Measurements from ENCODE around the gene FNDC5. TPM values are rescaled to one million over a fixed set of nuclear protein-coding genes. Genes with fewer than 3 reads are reported as not detected.

The FNDC5 gene
- total and polyA plus RNA-seq, 2 donors from 2014 or later, result 0.35 to 4.2 TPM

DNA sequence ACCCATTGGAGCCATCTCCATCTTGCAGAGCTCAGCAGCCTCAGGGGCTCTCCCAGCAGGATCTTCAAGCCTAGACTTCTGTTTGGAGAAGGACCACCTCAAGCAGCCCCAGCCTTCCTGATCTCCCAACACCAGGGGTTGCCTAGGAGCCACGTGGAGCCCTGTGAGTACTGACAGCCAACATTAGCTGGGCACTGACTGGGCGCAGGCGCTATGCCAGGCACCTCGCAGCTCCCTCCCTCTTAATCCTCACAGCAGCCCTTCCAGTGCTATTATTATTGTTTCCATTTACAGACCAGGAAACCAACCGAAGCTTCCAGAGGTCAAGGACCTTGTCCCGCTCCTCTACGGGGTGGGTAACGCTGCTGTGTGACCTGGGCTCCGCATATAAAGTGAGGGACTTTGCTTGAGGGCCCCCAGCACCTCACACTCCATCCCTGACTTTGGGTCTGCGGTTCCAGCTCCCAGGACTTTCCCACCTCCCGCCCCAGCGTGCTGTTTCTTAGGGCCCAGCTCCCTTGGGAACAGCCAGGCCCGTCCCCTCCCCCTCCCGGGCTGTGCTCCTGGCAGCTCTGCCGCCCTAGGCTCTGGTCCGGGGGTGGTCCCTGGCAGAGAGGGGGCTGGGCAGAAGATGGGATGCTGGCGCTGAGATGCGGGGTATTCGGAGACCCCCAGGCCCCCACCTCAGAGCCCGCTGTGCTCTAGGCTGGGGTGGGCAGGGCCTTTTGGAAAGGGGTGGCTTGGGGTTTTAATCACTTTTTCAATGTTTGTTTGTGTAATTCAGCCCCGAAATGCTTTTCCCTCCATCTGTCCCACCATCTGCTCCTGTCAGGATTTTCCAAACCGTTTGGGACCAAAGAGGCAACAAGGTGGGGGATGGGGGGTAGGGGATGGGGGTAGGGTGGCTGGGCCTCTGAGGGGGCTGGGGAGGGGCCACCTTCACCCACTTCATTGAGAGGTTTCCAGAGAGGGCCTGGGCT lies 11.4 kb upstream of the FNDC5 start:
- TF ChIP-seq CTCF (IDR thresholded peaks at IDR 0.05; ENCODE audit: borderline replicate concordance, extremely low read depth, insufficient read depth), result no peak
- H3K27ac ChIP-seq (ENCODE audit: low read depth in 2 of 2, low read length in 2 of 2), result no peak overlapping the region
- peaks cover 6% of the 10 kb centered on the region for H3K27me3 ChIP-seq (ENCODE audit: control insufficient read depth, insufficient read depth, low read length)
- H3K4me3 ChIP-seq (ENCODE audit: low read length in 3 of 3), result no peak overlapping the region
- H3K4me1 ChIP-seq (ENCODE audit: control insufficient read depth in 2 of 3, insufficient read depth in 2 of 3, low read depth in 1 of 3, low read length in 3 of 3), result no peaks in the 10 kb centered on the region
- FAIRE-seq (no peak), DNase-seq (no peak)
- H3K9ac ChIP-seq (ENCODE audit: low read length in 3 of 3), result no peak overlapping the region
- no peaks in the 10 kb centered on the region for H3K36me3 ChIP-seq (ENCODE audit: control insufficient read depth in 2 of 3, insufficient read depth in 3 of 3, low read length in 3 of 3)
- intact Hi-C loops (cut with DNase I), result no loop called here
- no peaks in the 10 kb centered on the region for H3K9me3 ChIP-seq (ENCODE audit: control insufficient read depth in 2 of 3, insufficient read depth in 1 of 3, low read length in 3 of 3)

GRCh38 chr1:32881291-32881690 lies 10.6 kb upstream of the FNDC5 start:
- peaks cover 3% of the 10 kb centered on the region for H3K27me3 ChIP-seq (ENCODE audit: control insufficient read depth, insufficient read depth, low read length)
- H3K27ac ChIP-seq (ENCODE audit: low read depth in 2 of 2, low read length in 2 of 2), result no peak overlapping the region
- intact Hi-C loops (cut with DNase I), result no loop called here
- H3K4me1 ChIP-seq (ENCODE audit: control insufficient read depth in 2 of 3, insufficient read depth in 2 of 3, low read depth in 1 of 3, low read length in 3 of 3), result no peaks in the 10 kb centered on the region
- H3K9ac ChIP-seq (ENCODE audit: low read length in 3 of 3), result no peak overlapping the region
- H3K9me3 ChIP-seq (ENCODE audit: control insufficient read depth in 2 of 3, insufficient read depth in 1 of 3, low read length in 3 of 3), result no peaks in the 10 kb centered on the region
- DNase-seq, result no peak
- no peaks in the 10 kb centered on the region for H3K36me3 ChIP-seq (ENCODE audit: control insufficient read depth in 2 of 3, insufficient read depth in 3 of 3, low read length in 3 of 3)
- TF ChIP-seq CTCF (IDR thresholded peaks at IDR 0.05; ENCODE audit: borderline replicate concordance, extremely low read depth, insufficient read depth), result no peak
- FAIRE-seq, result no peak
- no peak overlapping the region for H3K4me3 ChIP-seq (ENCODE audit: low read length in 3 of 3)

DNA sequence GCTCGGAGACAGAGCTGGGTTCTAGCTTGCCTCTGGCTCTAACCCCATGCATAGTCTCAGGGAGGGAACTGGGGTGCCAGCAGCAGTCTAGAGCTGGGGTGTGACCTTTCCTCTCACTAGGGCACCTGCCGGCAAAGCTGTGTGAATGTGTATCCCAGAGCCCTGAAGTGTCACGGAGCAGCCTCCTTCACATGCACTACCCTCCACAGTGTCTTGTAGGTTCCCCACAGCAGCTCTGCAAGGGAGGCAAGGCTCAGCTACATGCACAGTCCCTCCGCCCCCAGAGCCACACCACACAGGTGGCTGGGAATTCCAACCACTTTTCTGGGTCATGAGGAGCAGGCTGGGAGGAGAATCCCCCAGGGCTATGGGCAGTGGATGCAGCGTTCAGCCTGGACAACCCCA lies 7.9 kb upstream of the FNDC5 start:
- no peak for FAIRE-seq
- Histone ChIP-seq H3K9ac (ENCODE audit: low read length in 3 of 3) (no peak overlapping the region), H3K4me1 (ENCODE audit: control insufficient read depth in 2 of 3, insufficient read depth in 2 of 3, low read depth in 1 of 3, low read length in 3 of 3) (no peaks in the 10 kb centered on the region), H3K9me3 (ENCODE audit: control insufficient read depth in 2 of 3, insufficient read depth in 1 of 3, low read length in 3 of 3) (no peaks in the 10 kb centered on the region), H3K27me3 (ENCODE audit: control insufficient read depth, insufficient read depth, low read length) (no peaks in the 10 kb centered on the region), H3K4me3 (ENCODE audit: low read length in 3 of 3) (no peak overlapping the region), H3K36me3 (ENCODE audit: control insufficient read depth in 2 of 3, insufficient read depth in 3 of 3, low read length in 3 of 3) (no peaks in the 10 kb centered on the region), H3K27ac (ENCODE audit: low read depth in 2 of 2, low read length in 2 of 2) (no peak overlapping the region)
- intact Hi-C loops (cut with DNase I), result no loop called here
- DNase-seq, result no peak
- TF ChIP-seq CTCF (IDR thresholded peaks at IDR 0.05; ENCODE audit: borderline replicate concordance, extremely low read depth, insufficient read depth), result no peak
